ENCODE data around the gene CSNK1D. TPM values are rescaled to one million over a fixed set of nuclear protein-coding genes. Genes with fewer than 3 reads are reported as not detected.

Gene CSNK1D
- 34.0 and 58.5 TPM in 2 replicates for total RNA-seq (2014; rRNA removed; shearing (Covaris generic))
- 121 and 123 TPM in 2 replicates for polyA plus RNA-seq (2015; cell fraction: cytosol; rRNA removed)
- 270 and 287 TPM in 2 replicates for polyA plus RNA-seq (2015; cell fraction: nucleus; rRNA removed)

GRCh38 chr17:82273327-82274133, at the start of gene CSNK1D:
CSNK1D (minus strand) TSS chr17:82273700; CDS start chr17:82273381, 319 bp downstream.
- DNase-seq (ENCODE audit: low read depth), result peak; percentile 75

- no peak for DNase-seq (ENCODE audit: low read depth)
Observed at GRCh38 chr17:82322526-82323453, 49.3 kb upstream of the CSNK1D start.

GRCh38 chr17:82321947-82322466, 48.5 kb upstream of the CSNK1D start:
- no peak for DNase-seq (ENCODE audit: low read depth)

- DNase-seq (ENCODE audit: low read depth), result no peak
Observed at GRCh38 chr17:82320956-82321927, 47.7 kb upstream of the CSNK1D start.

- DNase-seq (ENCODE audit: low read depth), result no peak
Observed at GRCh38 chr17:82320140-82320840, 46.8 kb upstream of the CSNK1D start.

GRCh38 chr17:82319619-82320062, 46.1 kb upstream of the CSNK1D start:
- no peak for DNase-seq (ENCODE audit: low read depth)

- DNase-seq (ENCODE audit: low read depth), result no peak
Observed at GRCh38 chr17:82318772-82319606, 45.5 kb upstream of the CSNK1D start.

GRCh38 chr17:82318169-82318498, 44.6 kb upstream of the CSNK1D start:
- no peak for DNase-seq (ENCODE audit: low read depth)

- DNase-seq (ENCODE audit: low read depth), result no peak
Observed at GRCh38 chr17:82317394-82318168, 44.1 kb upstream of the CSNK1D start, which contains the start of gene CD7. CD7 (minus strand) TSS chr17:82317608; CDS start chr17:82317495, 113 bp downstream.

GRCh38 chr17:82316651-82317393, 43.3 kb upstream of the CSNK1D start:
- DNase-seq (ENCODE audit: low read depth), result no peak

- DNase-seq (ENCODE audit: low read depth), result no peak
Observed at GRCh38 chr17:82315703-82316358, 42.3 kb upstream of the CSNK1D start.

- DNase-seq (ENCODE audit: low read depth), result no peak
Observed at GRCh38 chr17:82314727-82315605, 41.5 kb upstream of the CSNK1D start.

GRCh38 chr17:82314012-82314726, 40.7 kb upstream of the CSNK1D start:
- DNase-seq (ENCODE audit: low read depth), result no peak

- DNase-seq (ENCODE audit: low read depth), result no peak
Observed at GRCh38 chr17:82313195-82314011, 39.9 kb upstream of the CSNK1D start.
